Stimulated activated naive B cell treated with anti-CD40 and anti-IgM and Interleukin-4, amounts not matched to agents 10 μg/mL and 1 μg/mL and 100 μg/mL, for 72 hours (primary cell): Measurements from ENCODE around the gene ZNF69.
"Not testable (repeated sequence)": the region's sequence is repeated elsewhere in the genome, so short reads cannot be mapped to it uniquely, and the experiment has no call there.

Experiments used
- ATAC-seq, 2 donors: fragments of 150-1000 bp; cut with Tn5 transposase; replicated peaks; 2 replicates each; pipeline ENCODE4 v1.10.0; 2021; ENCODE audit warnings: moderate library complexity in 1 of 2
- DNase-seq: peaks from one replicate; pipeline ENCODE4 v3.0.0; 2021
- H3K27ac Mint-ChIP-seq: one replicate; pipeline ENCODE4 v1.8.0; 2022; ENCODE audit warnings: mild to moderate bottlenecking, mixed read lengths
- H3K27me3 Mint-ChIP-seq, 2 donors: one replicate each; pipeline ENCODE4 v1.8.0; 2022; ENCODE audit warnings: mixed read lengths in 2 of 2
- H3K36me3 Mint-ChIP-seq, 2 donors: one replicate each; pipeline ENCODE4 v1.8.0; 2022; ENCODE audit warnings: mixed read lengths in 2 of 2, mild to moderate bottlenecking in 1 of 2
- H3K4me1 Mint-ChIP-seq, 2 donors: one replicate each; pipeline ENCODE4 v1.8.0; 2022; ENCODE audit warnings: mixed read lengths in 2 of 2, mild to moderate bottlenecking in 1 of 2
- H3K4me3 Mint-ChIP-seq, 2 donors: one replicate each; pipeline ENCODE4 v1.8.0; 2022; ENCODE audit warnings: mild to moderate bottlenecking in 2 of 2, mixed read lengths in 2 of 2, moderate library complexity in 1 of 2
- H3K9me3 Mint-ChIP-seq, 2 donors: one replicate each; pipeline ENCODE4 v1.8.0; 2022; ENCODE audit warnings: mixed read lengths in 2 of 2, mild to moderate bottlenecking in 1 of 2

The ZNF69 gene

GRCh38 chr19:11924886-11925650 is 37.5 kb downstream of the ZNF69 start, which contains the start of gene ZNF700:
ZNF700 (plus strand) TSS chr19:11925107; CDS start chr19:11925211, 104 bp downstream.
- Mint-ChIP-seq H3K4me1 (peaks cover 30 to 49% of the 10 kb centered on the region in 2 donors), H3K36me3 (peaks cover 5 to 19% of the 10 kb centered on the region in 2 donors), H3K4me3 (peak within 1 kb of the TSS; percentile 89 to 95), H3K9me3 (peaks cover 0 to under 1% of the 10 kb centered on the region in 2 donors), H3K27ac (peak within 1 kb of the TSS; percentile 100), H3K27me3 (peaks cover 0 to 3% of the 10 kb centered on the region in 2 donors)
- DNase-seq, result peak; percentile 95
- peak; percentile 88 to 92 for ATAC-seq

- not testable (repeated sequence) for ATAC-seq, H3K27me3 Mint-ChIP-seq, H3K9me3 Mint-ChIP-seq, DNase-seq
- peak overlapping the region; percentile 89 to 95 for H3K4me3 Mint-ChIP-seq
- H3K36me3 Mint-ChIP-seq, result peaks cover 5 to 26% of the 10 kb centered on the region in 2 donors
- peak overlapping the region; percentile 100 for H3K27ac Mint-ChIP-seq
- H3K4me1 Mint-ChIP-seq, result peaks cover 34 to 55% of the 10 kb centered on the region in 2 donors
Observed at GRCh38 chr19:11925651-11926187, 38.1 kb downstream of the ZNF69 start.

GRCh38 chr19:11927227-11927626 is 39.6 kb downstream of the ZNF69 start:
- H3K27me3 Mint-ChIP-seq, result peaks cover 0 to 3% of the 10 kb centered on the region in 2 donors
- H3K4me1 Mint-ChIP-seq, result peaks cover 40 to 64% of the 10 kb centered on the region in 2 donors
- DNase-seq (no peak), ATAC-seq (no peak)
- H3K27ac Mint-ChIP-seq, result no peak overlapping the region
- H3K9me3 Mint-ChIP-seq, result peaks cover 0 to 3% of the 10 kb centered on the region in 2 donors
- no peak overlapping the region for H3K4me3 Mint-ChIP-seq
- H3K36me3 Mint-ChIP-seq, result peaks cover 12 to 32% of the 10 kb centered on the region in 2 donors

- H3K9me3 Mint-ChIP-seq, result peaks cover 0 to 5% of the 10 kb centered on the region in 2 donors
- DNase-seq, result no peak
- H3K4me3 Mint-ChIP-seq, result peak overlapping the region in 1 of 2 donors; percentile 1
- peaks cover 21 to 43% of the 10 kb centered on the region in 2 donors for H3K36me3 Mint-ChIP-seq
- H3K27ac Mint-ChIP-seq, result peak overlapping the region; percentile 65
- no peaks in the 10 kb centered on the region for H3K27me3 Mint-ChIP-seq
- peak in 1 of 2 donors; percentile 42 for ATAC-seq
- peaks cover 26 to 39% of the 10 kb centered on the region in 2 donors for H3K4me1 Mint-ChIP-seq
Observed at GRCh38 chr19:11931051-11931450, 43.5 kb downstream of the ZNF69 start.

GRCh38 chr19:11931513-11931912 is 43.9 kb downstream of the ZNF69 start:
- DNase-seq (no peak), ATAC-seq (no peak)
- Mint-ChIP-seq H3K27ac (no peak overlapping the region), H3K36me3 (peaks cover 24 to 46% of the 10 kb centered on the region in 2 donors), H3K4me3 (no peak overlapping the region), H3K27me3 (no peaks in the 10 kb centered on the region), H3K4me1 (peaks cover 27 to 38% of the 10 kb centered on the region in 2 donors), H3K9me3 (peaks cover 4 to 8% of the 10 kb centered on the region in 2 donors)

GRCh38 chr19:11935829-11936228 is 48.2 kb downstream of the ZNF69 start:
- not testable (repeated sequence) for H3K4me3 Mint-ChIP-seq, ATAC-seq, DNase-seq, H3K27me3 Mint-ChIP-seq, H3K27ac Mint-ChIP-seq
- peaks cover 12% of the 10 kb centered on the region in 2 donors for H3K4me1 Mint-ChIP-seq
- peaks cover 51 to 58% of the 10 kb centered on the region in 2 donors for H3K36me3 Mint-ChIP-seq
- H3K9me3 Mint-ChIP-seq, result peaks cover 7 to 10% of the 10 kb centered on the region in 2 donors

GRCh38 chr19:11938383-11938782 is 50.8 kb downstream of the ZNF69 start:
- H3K27ac Mint-ChIP-seq, result peak overlapping the region; percentile 14
- H3K4me3 Mint-ChIP-seq, ATAC-seq, H3K27me3 Mint-ChIP-seq, DNase-seq: not testable (repeated sequence)
- H3K36me3 Mint-ChIP-seq, result peaks cover 59 to 70% of the 10 kb centered on the region in 2 donors
- H3K9me3 Mint-ChIP-seq, result peaks cover 18% of the 10 kb centered on the region in 2 donors
- peaks cover 13 to 17% of the 10 kb centered on the region in 2 donors for H3K4me1 Mint-ChIP-seq

- ATAC-seq, H3K27me3 Mint-ChIP-seq, H3K4me3 Mint-ChIP-seq, DNase-seq: not testable (repeated sequence)
- H3K36me3 Mint-ChIP-seq, result peaks cover 71 to 85% of the 10 kb centered on the region in 2 donors
- peaks cover 11 to 13% of the 10 kb centered on the region in 2 donors for H3K4me1 Mint-ChIP-seq
- peak overlapping the region; percentile 51 for H3K27ac Mint-ChIP-seq
- peaks cover 19 to 31% of the 10 kb centered on the region in 2 donors for H3K9me3 Mint-ChIP-seq
Observed at GRCh38 chr19:11941361-11941887, 53.8 kb downstream of the ZNF69 start.

GRCh38 chr19:11942008-11942842 is 54.6 kb downstream of the ZNF69 start:
- H3K4me3 Mint-ChIP-seq, result peak overlapping the region in 1 of 2 donors; percentile 39
- ATAC-seq, result peak; percentile 73 to 92

GRCh38 chr19:11942843-11943108 is 55.2 kb downstream of the ZNF69 start:
- H3K27ac Mint-ChIP-seq, result peak overlapping the region; percentile 79
- H3K27me3 Mint-ChIP-seq, result no peaks in the 10 kb centered on the region
- peaks cover 19 to 34% of the 10 kb centered on the region in 2 donors for H3K9me3 Mint-ChIP-seq
- no peak for DNase-seq
- peaks cover 9 to 13% of the 10 kb centered on the region in 2 donors for H3K4me1 Mint-ChIP-seq
- no peak overlapping the region for H3K4me3 Mint-ChIP-seq
- no peak for ATAC-seq
- peaks cover 74 to 87% of the 10 kb centered on the region in 2 donors for H3K36me3 Mint-ChIP-seq

More at GRCh38 chr19:11942008-11942842, 54.6 kb downstream of the ZNF69 start:
- no peaks in the 10 kb centered on the region for H3K27me3 Mint-ChIP-seq
- peak overlapping the region; percentile 85 for H3K27ac Mint-ChIP-seq
- peaks cover 9 to 13% of the 10 kb centered on the region in 2 donors for H3K4me1 Mint-ChIP-seq
- peaks cover 72 to 87% of the 10 kb centered on the region in 2 donors for H3K36me3 Mint-ChIP-seq
- peaks cover 19 to 33% of the 10 kb centered on the region in 2 donors for H3K9me3 Mint-ChIP-seq
- peak; percentile 48 for DNase-seq

GRCh38 chr19:11944656-11945055 is 57.1 kb downstream of the ZNF69 start:
- H3K9me3 Mint-ChIP-seq, result peaks cover 26 to 40% of the 10 kb centered on the region in 2 donors

GRCh38 chr19:11948646-11949045 is 61.1 kb downstream of the ZNF69 start:
- Mint-ChIP-seq H3K36me3 (peaks cover 82 to 91% of the 10 kb centered on the region in 2 donors), H3K4me1 (no peaks in the 10 kb centered on the region), H3K27ac (no peak overlapping the region), H3K9me3 (peaks cover 21 to 44% of the 10 kb centered on the region in 2 donors), H3K27me3 (no peaks in the 10 kb centered on the region), H3K4me3 (no peak overlapping the region)
- no peak for DNase-seq
- no peak for ATAC-seq

More at GRCh38 chr19:11944656-11945055, 57.1 kb downstream of the ZNF69 start:
- Mint-ChIP-seq H3K36me3 (peaks cover 82 to 96% of the 10 kb centered on the region in 2 donors), H3K4me3 (no peak overlapping the region), H3K4me1 (peaks cover 9 to 13% of the 10 kb centered on the region in 2 donors), H3K27ac (no peak overlapping the region), H3K27me3 (no peaks in the 10 kb centered on the region)
- no peak for ATAC-seq
- no peak for DNase-seq

- Mint-ChIP-seq H3K27ac (peak overlapping the region; percentile 79), H3K27me3 (no peaks in the 10 kb centered on the region), H3K9me3 (peaks cover 21 to 40% of the 10 kb centered on the region in 2 donors), H3K4me1 (no peaks in the 10 kb centered on the region), H3K36me3 (peaks cover 77 to 89% of the 10 kb centered on the region in 2 donors), H3K4me3 (no peak overlapping the region)
- DNase-seq, result no peak
- ATAC-seq, result no peak
Observed at GRCh38 chr19:11949201-11949600, 61.6 kb downstream of the ZNF69 start.
